Mesenchymal stem cell (in vitro differentiated cells and primary cell): ENCODE results near the gene FRMD4A.

Experiments
- DNase-seq: peaks from one replicate; pipeline ENCODE4 v3.0.0-alpha.2; 2013
- H2AFZ ChIP-seq: one replicate; pipeline ENCODE4 v1.6.1; 2013; ENCODE audit warnings: low read depth, mild to moderate bottlenecking, control low read depth, inconsistent platforms, low read length, moderate library complexity
- H2AK5ac ChIP-seq: 2 replicates; pipeline ENCODE4 v1.6.1; 2013; ENCODE audit warnings: low read length, moderate library complexity, mild to moderate bottlenecking, inconsistent platforms; ENCODE audit not compliant: severe bottlenecking
- H2BK120ac ChIP-seq: one replicate; pipeline ENCODE4 v1.6.1; 2013; ENCODE audit warnings: low read depth, mild to moderate bottlenecking, inconsistent platforms, low read length, moderate library complexity
- H2BK12ac ChIP-seq, 2 experiments: one replicate each; pipeline ENCODE4 v1.6.1; 2013; ENCODE audit warnings: inconsistent platforms in 2 of 2, low read length in 2 of 2, mild to moderate bottlenecking in 2 of 2, moderate library complexity in 2 of 2, control low read depth in 1 of 2
- H2BK15ac ChIP-seq: one replicate; pipeline ENCODE4 v1.6.1; 2013; ENCODE audit warnings: mild to moderate bottlenecking, low read depth, inconsistent platforms; ENCODE audit not compliant: poor library complexity, severe bottlenecking
- H2BK5ac ChIP-seq: 2 replicates; pipeline ENCODE4 v1.6.1; 2013; ENCODE audit warnings: low read depth, mild to moderate bottlenecking, low read length, control low read depth, inconsistent platforms; ENCODE audit not compliant: poor library complexity, severe bottlenecking
- H3K14ac ChIP-seq, 2 experiments: one replicate each; pipeline ENCODE4 v1.6.1; 2013; ENCODE audit warnings: inconsistent platforms in 2 of 2, low read length in 2 of 2, control low read depth in 1 of 2, mild to moderate bottlenecking in 1 of 2, moderate library complexity in 1 of 2
- H3K18ac ChIP-seq, 2 experiments: one replicate each; pipeline ENCODE4 v1.6.1; 2013; ENCODE audit warnings: inconsistent platforms in 2 of 2, low read length in 2 of 2, control low read depth in 1 of 2, low read depth in 1 of 2, mild to moderate bottlenecking in 1 of 2
- H3K23ac ChIP-seq, 2 experiments: one replicate each; pipeline ENCODE4 v1.6.1; 2013; ENCODE audit warnings: inconsistent platforms in 2 of 2, low read length in 2 of 2, mild to moderate bottlenecking in 2 of 2, moderate library complexity in 2 of 2, control low read depth in 1 of 2
- H3K27ac ChIP-seq: 2 replicates; pipeline ENCODE4 v1.5.1; 2013; ENCODE audit warnings: mild to moderate bottlenecking, moderate library complexity, low read length, control low read depth, inconsistent platforms; ENCODE audit not compliant: poor library complexity, severe bottlenecking
- H3K27me3 ChIP-seq, 2 experiments: 2 replicates each; pipeline versions ENCODE4 v1.6.1 to v1.7.0; 2013; ENCODE audit warnings: low read length in 2 of 2, mild to moderate bottlenecking in 2 of 2, moderate library complexity in 2 of 2, control low read depth in 1 of 2, inconsistent platforms in 1 of 2; ENCODE audit not compliant: control insufficient read depth in 1 of 2, insufficient read depth in 1 of 2
- H3K36me3 ChIP-seq, 2 experiments: 2 replicates each; pipeline versions ENCODE4 v1.6.1 to v1.7.0; 2013; ENCODE audit warnings: low read length in 2 of 2, control low read depth in 1 of 2, inconsistent platforms in 1 of 2, low read depth in 1 of 2, mild to moderate bottlenecking in 1 of 2; ENCODE audit not compliant: insufficient read depth in 2 of 2, control insufficient read depth in 1 of 2
- H3K4ac ChIP-seq, 2 experiments: one replicate each; pipeline ENCODE4 v1.6.1; 2013; ENCODE audit warnings: inconsistent platforms in 2 of 2, low read length in 2 of 2, mild to moderate bottlenecking in 2 of 2, moderate library complexity in 2 of 2, control low read depth in 1 of 2, low read depth in 1 of 2
- H3K4me1 ChIP-seq: 2 replicates; pipeline ENCODE4 v1.6.1; 2013; ENCODE audit warnings: low read depth, low read length, control low read depth; ENCODE audit not compliant: control insufficient read depth, insufficient read depth
- H3K4me2 ChIP-seq: 2 replicates; pipeline ENCODE4 v1.6.1; 2013; ENCODE audit warnings: low read length, mild to moderate bottlenecking, inconsistent platforms; ENCODE audit not compliant: poor library complexity, severe bottlenecking
- H3K4me3 ChIP-seq, 2 experiments: 2 replicates each; pipeline versions ENCODE4 v1.5.1 to v1.7.0; 2013; ENCODE audit warnings: low read length in 2 of 2, mild to moderate bottlenecking in 2 of 2, control low read depth in 1 of 2, low read depth in 1 of 2; ENCODE audit not compliant: insufficient read depth in 1 of 2
- H3K79me1 ChIP-seq: replicated peaks from 2 replicates; pipeline ENCODE4 v1.6.1; 2013; ENCODE audit warnings: mild to moderate bottlenecking, control low read depth, low read length, inconsistent platforms; ENCODE audit not compliant: poor library complexity, severe bottlenecking
- H3K9ac ChIP-seq: 2 replicates; pipeline ENCODE4 v1.7.0; 2013; ENCODE audit warnings: mild to moderate bottlenecking, low read length, moderate library complexity
- H3K9me3 ChIP-seq: 2 replicates; pipeline ENCODE4 v1.7.0; 2013; ENCODE audit warnings: mild to moderate bottlenecking, low read length; ENCODE audit not compliant: control insufficient read depth
- H4K8ac ChIP-seq: one replicate; pipeline ENCODE4 v1.6.1; 2013; ENCODE audit warnings: inconsistent platforms, mild to moderate bottlenecking, low read length, moderate library complexity
- H4K91ac ChIP-seq: one replicate; pipeline ENCODE4 v1.6.1; 2013; ENCODE audit warnings: mild to moderate bottlenecking, low read length, inconsistent platforms
- WGBS: methylation state at CpG from one replicate; pipeline ENCODE4 v1.1.7; 2013; ENCODE audit warnings: mixed read lengths; 5-methylcytosine and 5-hydroxymethylcytosine counted together

The FRMD4A gene

DNA sequence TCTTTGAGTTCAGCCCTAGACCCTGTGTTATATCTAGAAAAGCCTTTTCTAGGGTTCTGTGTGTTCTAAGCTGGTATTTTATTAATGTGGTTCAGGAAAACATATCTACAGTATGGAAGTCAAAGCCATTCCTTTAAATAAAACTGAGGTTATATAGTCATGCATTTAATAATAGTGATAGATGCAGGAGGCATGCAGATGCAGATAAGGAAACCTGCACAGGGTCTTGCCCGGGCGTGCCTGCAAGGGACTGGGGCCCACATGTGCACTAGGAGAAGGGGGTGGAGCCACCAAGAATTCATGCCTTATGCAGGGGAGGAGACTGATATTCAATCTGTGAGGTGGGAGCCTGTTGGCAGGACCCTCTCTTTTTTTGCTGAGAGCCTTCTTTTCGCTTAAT lies 572.4 kb downstream of the FRMD4A start:
- Histone ChIP-seq H2BK15ac (no peak overlapping the region), H3K4ac (peak overlapping the region in 1 of 2 experiments; percentile 13), H3K4me3 (no peak overlapping the region), H3K36me3 (peaks cover 0 to 7% of the 10 kb centered on the region in 2 experiments), H3K4me2 (no peak overlapping the region), H3K14ac (no peak overlapping the region), H3K9me3 (no peaks in the 10 kb centered on the region), H3K27ac (peak overlapping the region; percentile 58), H3K27me3 (no peaks in the 10 kb centered on the region), H3K23ac (no peak overlapping the region), H2BK12ac (no peak overlapping the region), H4K8ac (no peak overlapping the region), H2AK5ac (peak overlapping the region; percentile 75), H3K4me1 (peaks cover 6% of the 10 kb centered on the region), H3K79me1 (peaks cover 3% of the 10 kb centered on the region), H3K18ac (peak overlapping the region in 1 of 2 experiments; percentile 24), H4K91ac (no peak overlapping the region), H2BK120ac (no peak overlapping the region), H2BK5ac (peak overlapping the region; percentile 19), H2AFZ (no peak overlapping the region), H3K9ac (no peak overlapping the region)
- DNase-seq, result no peak
- 76% methylated on average over 2 of the region's 3 CpGs for WGBS

DNA sequence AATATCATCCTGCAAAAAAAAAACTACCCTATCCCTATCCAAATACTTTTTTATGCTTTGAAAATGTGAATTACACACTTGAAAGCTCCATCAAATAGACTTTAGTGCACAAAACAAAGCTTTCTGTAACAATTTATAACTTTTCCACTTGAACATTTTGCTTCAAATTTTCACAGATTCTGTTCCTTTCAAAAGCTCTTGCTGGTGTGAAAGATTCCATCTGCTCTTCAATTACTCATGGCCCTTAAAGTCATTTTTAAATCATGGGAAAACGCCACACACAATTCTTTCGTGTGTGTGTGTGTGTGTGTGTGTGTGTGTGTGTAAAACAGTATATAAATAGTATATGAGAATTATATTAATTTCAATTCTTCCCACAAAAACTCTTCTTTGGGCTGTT lies 576.4 kb downstream of the FRMD4A start:
- Histone ChIP-seq H2BK5ac (no peak overlapping the region), H2AK5ac (no peak overlapping the region), H2BK15ac (no peak overlapping the region), H3K23ac (no peak overlapping the region), H3K4me3 (no peak overlapping the region), H3K4me1 (peaks cover 7% of the 10 kb centered on the region), H4K8ac (no peak overlapping the region), H3K9me3 (no peaks in the 10 kb centered on the region), H3K14ac (no peak overlapping the region), H2BK120ac (no peak overlapping the region), H3K79me1 (no peaks in the 10 kb centered on the region), H3K4ac (no peak overlapping the region), H3K18ac (no peak overlapping the region), H2BK12ac (no peak overlapping the region), H3K27ac (no peak overlapping the region), H3K4me2 (no peak overlapping the region), H3K36me3 (no peaks in the 10 kb centered on the region), H4K91ac (no peak overlapping the region), H3K9ac (no peak overlapping the region), H2AFZ (no peak overlapping the region), H3K27me3 (no peaks in the 10 kb centered on the region)
- DNase-seq, result no peak
- WGBS, result no CpG with 5 or more reads among the region's 2 CpGs

DNA sequence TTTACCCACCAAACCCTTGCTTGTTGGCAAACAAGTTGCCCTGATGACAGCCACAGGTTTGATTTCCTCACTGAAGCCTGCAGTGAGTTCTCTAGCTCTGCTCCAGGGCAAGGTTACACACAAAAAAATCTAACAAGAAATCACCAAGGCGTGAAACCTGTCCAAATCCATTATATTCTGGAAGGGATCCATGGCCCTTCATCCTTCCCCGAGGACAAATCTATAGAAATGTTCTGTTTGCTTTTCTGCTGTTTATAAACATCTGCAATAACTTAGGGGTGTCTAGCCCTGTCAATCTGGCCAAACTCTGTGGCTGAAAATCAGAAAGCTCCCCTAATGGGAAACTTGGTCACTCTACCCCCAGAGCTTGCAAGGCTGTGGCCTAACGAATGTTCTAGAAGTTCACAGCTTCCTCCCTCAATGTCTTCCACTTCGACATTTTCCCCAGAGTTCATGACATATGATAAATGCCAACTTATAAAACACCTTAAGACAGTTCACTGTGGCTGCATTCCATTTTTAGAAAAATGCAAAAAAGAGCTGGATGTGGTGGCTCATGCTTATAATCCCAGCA lies 579.4 kb downstream of the FRMD4A start:
- no peak overlapping the region for H3K4me3 ChIP-seq
- H2BK12ac ChIP-seq, result no peak overlapping the region
- no peak overlapping the region for H2BK5ac ChIP-seq

DNA sequence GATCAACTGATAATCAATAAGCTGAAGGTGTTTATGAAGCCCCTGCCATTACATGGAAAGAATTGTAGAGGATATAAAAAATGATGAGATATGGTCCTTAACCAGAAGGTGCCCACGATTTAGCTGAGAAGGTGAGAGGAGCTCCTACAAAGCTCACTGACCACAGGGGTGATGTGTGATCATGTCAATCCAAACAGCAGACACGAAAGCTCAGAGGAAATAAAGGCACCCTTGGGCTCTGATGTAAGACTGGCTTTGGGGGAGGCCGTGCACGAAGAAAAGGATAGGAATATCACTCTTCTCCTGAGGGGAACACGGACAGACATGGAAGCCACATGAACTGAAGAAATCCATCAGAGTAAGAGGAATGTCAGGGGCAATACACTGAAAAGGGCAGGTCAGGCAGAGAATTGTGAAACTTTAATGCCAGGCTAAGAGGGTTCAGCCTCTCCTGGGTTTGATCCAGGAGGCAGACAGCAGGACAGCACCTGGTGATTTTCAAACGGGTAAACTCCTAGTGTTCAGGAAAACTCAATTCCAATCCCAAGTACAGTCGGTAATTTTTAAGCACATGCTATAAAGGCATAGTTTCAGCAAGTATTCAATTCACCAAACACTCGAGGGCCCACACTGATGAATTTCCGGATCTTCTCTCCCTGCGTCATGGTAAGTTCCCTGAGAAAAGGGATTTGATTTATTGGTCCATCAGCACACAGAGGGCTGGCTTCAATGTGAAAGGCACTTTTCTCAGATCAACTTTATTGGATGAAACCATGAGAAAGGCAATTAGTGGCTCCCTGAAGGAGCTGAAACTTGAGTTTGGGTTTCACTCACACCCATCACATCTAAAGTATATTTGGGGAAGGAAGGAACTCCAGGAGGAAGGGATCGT lies 580.2 kb downstream of the FRMD4A start:
- Histone ChIP-seq H3K9me3 (no peaks in the 10 kb centered on the region), H3K4me2 (no peak overlapping the region), H3K27ac (no peak overlapping the region), H3K27me3 (no peaks in the 10 kb centered on the region), H2BK120ac (no peak overlapping the region), H3K4me3 (no peak overlapping the region), H3K14ac (no peak overlapping the region), H2AK5ac (peak overlapping the region; percentile 26), H2AFZ (no peak overlapping the region), H3K4ac (no peak overlapping the region), H3K79me1 (no peaks in the 10 kb centered on the region), H2BK5ac (no peak overlapping the region), H2BK15ac (no peak overlapping the region), H2BK12ac (no peak overlapping the region), H3K36me3 (no peaks in the 10 kb centered on the region), H3K9ac (no peak overlapping the region), H3K4me1 (peaks cover 8% of the 10 kb centered on the region), H3K23ac (no peak overlapping the region), H4K91ac (no peak overlapping the region), H3K18ac (no peak overlapping the region), H4K8ac (no peak overlapping the region)
- no peak for DNase-seq
- 94% methylated on average over 11 of the region's 11 CpGs for WGBS

More for the DNA sequence above, 579.4 kb downstream of the FRMD4A start:
- Histone ChIP-seq H3K27me3 (no peaks in the 10 kb centered on the region), H3K14ac (no peak overlapping the region), H3K18ac (no peak overlapping the region), H2BK120ac (no peak overlapping the region), H3K23ac (no peak overlapping the region), H3K4me1 (peaks cover 4% of the 10 kb centered on the region), H3K27ac (no peak overlapping the region), H2BK15ac (no peak overlapping the region), H3K79me1 (no peaks in the 10 kb centered on the region), H4K8ac (no peak overlapping the region), H4K91ac (no peak overlapping the region), H3K4ac (no peak overlapping the region), H3K36me3 (no peaks in the 10 kb centered on the region), H3K9ac (no peak overlapping the region), H2AFZ (no peak overlapping the region), H2AK5ac (no peak overlapping the region), H3K9me3 (no peaks in the 10 kb centered on the region), H3K4me2 (no peak overlapping the region)
- no peak for DNase-seq
- WGBS, result 100% methylated on average over 2 of the region's 4 CpGs
